HFFc6 (cell line): ENCODE measurements around the gene TSC22D2. TPM values are rescaled to one million over a fixed set of nuclear protein-coding genes. Genes with fewer than 3 reads are reported as not detected.

Experiments
- DNase-seq: peaks from one replicate; pipeline ENCODE4 v3.0.0-alpha.2; 2018
- H3K27ac Mint-ChIP-seq: 2 replicates; pipeline ENCODE4 v1.8.0; 2020; ENCODE audit warnings: mild to moderate bottlenecking, mixed read lengths
- H3K27me3 Mint-ChIP-seq: 2 replicates; pipeline ENCODE4 v1.8.0; 2021; ENCODE audit warnings: mild to moderate bottlenecking, moderate library complexity, mixed read lengths; ENCODE audit not compliant: insufficient read depth
- H3K36me3 Mint-ChIP-seq: 2 replicates; pipeline ENCODE4 v1.8.0; 2021; ENCODE audit warnings: low read depth, mixed read lengths
- H3K4me1 Mint-ChIP-seq: 2 replicates; pipeline ENCODE4 v1.8.0; 2020; ENCODE audit warnings: low read depth, mixed read lengths
- H3K4me3 Mint-ChIP-seq: 2 replicates; pipeline ENCODE4 v1.8.0; 2020; ENCODE audit warnings: mild to moderate bottlenecking, moderate library complexity, mixed read lengths
- H3K9me3 Mint-ChIP-seq: 2 replicates; pipeline ENCODE4 v1.8.0; 2020; ENCODE audit warnings: mild to moderate bottlenecking, mixed read lengths
- total RNA-seq, 6 experiments: library from RNA; stranded (reverse); fragmentation: NEBNext Ultra II Directional; extraction: Animal tissue kit (Norgen Biotek cat#: 25700); gene quantifications; 2 replicates in 1 of 6; 3 replicates in 5 of 6; pipeline ENCODE4 v1.2.3, GENCODE V29; 2021
- TF ChIP-seq, protein P1 (sequence below): fragments of 200-600 bp; sonication (generic); IDR thresholded peaks from 2 replicates; pipeline ENCODE4 v1.5.0; 2021; ENCODE audit warnings: antibody characterized with exemption, mild to moderate bottlenecking

TSC22D2 gene
- total RNA-seq, 6 experiments from 2014 or later = 56.8 to 81.2 (median 63.0) TPM

DNA sequence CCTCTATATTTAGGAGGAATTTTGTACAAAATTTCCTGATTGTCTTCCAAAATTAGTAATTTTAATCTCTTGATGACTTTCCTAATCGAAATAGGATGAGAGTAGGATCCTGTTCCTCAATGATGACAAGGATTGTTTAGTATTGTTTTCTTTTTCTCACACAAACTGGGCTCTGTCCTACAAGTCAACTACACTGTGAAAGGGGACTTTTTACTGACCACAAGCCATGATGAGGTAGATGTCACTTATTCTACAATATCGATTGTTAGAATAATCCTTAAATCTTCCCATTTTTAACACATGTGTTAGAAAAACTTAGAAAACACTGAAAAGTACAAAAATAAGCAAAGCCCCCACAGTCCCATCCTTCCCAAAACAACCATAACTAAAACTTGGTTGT, 35.8 kb upstream of the TSC22D2 start:
- H3K27ac Mint-ChIP-seq = peak overlapping the region; percentile 94
- no peaks in the 10 kb centered on the region for H3K9me3 Mint-ChIP-seq
- peaks cover 79% of the 10 kb centered on the region for H3K4me1 Mint-ChIP-seq
- TF ChIP-seq, protein P1, sequence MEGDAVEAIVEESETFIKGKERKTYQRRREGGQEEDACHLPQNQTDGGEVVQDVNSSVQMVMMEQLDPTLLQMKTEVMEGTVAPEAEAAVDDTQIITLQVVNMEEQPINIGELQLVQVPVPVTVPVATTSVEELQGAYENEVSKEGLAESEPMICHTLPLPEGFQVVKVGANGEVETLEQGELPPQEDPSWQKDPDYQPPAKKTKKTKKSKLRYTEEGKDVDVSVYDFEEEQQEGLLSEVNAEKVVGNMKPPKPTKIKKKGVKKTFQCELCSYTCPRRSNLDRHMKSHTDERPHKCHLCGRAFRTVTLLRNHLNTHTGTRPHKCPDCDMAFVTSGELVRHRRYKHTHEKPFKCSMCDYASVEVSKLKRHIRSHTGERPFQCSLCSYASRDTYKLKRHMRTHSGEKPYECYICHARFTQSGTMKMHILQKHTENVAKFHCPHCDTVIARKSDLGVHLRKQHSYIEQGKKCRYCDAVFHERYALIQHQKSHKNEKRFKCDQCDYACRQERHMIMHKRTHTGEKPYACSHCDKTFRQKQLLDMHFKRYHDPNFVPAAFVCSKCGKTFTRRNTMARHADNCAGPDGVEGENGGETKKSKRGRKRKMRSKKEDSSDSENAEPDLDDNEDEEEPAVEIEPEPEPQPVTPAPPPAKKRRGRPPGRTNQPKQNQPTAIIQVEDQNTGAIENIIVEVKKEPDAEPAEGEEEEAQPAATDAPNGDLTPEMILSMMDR = no peak
- no peaks in the 10 kb centered on the region for H3K27me3 Mint-ChIP-seq
- H3K36me3 Mint-ChIP-seq = peaks cover 8% of the 10 kb centered on the region
- peak overlapping the region; percentile 91 for H3K4me3 Mint-ChIP-seq
- no peak for DNase-seq

DNA sequence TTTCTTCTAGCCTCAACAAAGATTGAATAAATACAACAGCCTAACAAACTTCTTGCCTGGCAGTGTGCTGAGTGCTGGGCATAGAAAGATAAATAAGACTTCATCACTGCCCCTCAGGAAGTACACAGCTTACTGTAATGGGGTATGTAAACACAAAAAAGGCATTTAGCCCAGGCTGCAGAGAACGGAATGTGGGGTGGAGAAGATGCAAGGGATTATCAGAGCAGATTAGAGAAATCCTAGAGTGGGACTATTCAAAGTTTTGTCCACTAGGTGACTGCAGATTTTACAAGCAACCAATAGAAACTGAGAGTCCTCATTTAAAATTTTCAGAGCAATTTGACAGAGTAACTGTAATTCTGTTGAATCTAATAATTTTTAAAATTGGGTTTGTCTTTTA, 35.4 kb upstream of the TSC22D2 start:
- H3K36me3 Mint-ChIP-seq = peaks cover 8% of the 10 kb centered on the region
- peak; percentile 48 for DNase-seq
- TF ChIP-seq, protein P1 = peak; percentile 74
- no peaks in the 10 kb centered on the region for H3K27me3 Mint-ChIP-seq
- H3K27ac Mint-ChIP-seq = peak overlapping the region; percentile 94
- peaks cover 77% of the 10 kb centered on the region for H3K4me1 Mint-ChIP-seq
- peak overlapping the region; percentile 91 for H3K4me3 Mint-ChIP-seq
- H3K9me3 Mint-ChIP-seq = no peaks in the 10 kb centered on the region

DNA sequence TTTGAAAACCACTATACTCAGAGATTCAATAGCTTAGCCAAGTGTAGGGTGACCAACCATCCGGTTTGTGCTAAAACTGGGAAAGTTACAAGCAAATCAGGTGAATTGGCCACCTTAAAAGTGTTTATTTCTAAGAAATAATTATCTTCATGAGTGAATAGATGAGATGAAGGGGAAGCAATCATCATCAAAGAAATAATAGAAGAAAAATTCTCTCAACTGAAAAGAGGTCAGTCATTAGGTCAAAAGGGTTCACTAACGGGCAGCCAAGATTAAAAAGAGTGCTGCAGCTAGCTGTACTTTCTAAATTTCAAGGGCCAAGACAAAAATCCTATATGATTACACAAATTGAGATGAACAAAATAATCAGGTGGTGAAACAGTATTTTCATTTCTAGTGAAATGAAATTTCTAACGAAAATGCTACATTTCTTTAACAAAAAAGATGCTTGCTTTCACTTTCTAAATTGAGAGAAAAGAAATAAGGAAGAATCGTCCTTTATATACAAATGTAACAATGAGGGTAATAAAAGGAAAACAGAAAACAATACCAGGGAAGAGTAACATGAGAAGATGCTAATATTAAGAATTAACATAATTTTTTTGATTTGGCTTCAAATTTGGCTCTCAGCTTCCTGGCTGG, 34.7 kb upstream of the TSC22D2 start:
- peak overlapping the region; percentile 61 for H3K4me3 Mint-ChIP-seq
- no peak for DNase-seq
- peaks cover 14% of the 10 kb centered on the region for H3K36me3 Mint-ChIP-seq
- no peaks in the 10 kb centered on the region for H3K9me3 Mint-ChIP-seq
- H3K4me1 Mint-ChIP-seq = peaks cover 82% of the 10 kb centered on the region
- TF ChIP-seq, protein P1 = no peak
- H3K27ac Mint-ChIP-seq = peak overlapping the region; percentile 37; the same call in 1 of the 2 replicates
- H3K27me3 Mint-ChIP-seq = no peaks in the 10 kb centered on the region

DNA sequence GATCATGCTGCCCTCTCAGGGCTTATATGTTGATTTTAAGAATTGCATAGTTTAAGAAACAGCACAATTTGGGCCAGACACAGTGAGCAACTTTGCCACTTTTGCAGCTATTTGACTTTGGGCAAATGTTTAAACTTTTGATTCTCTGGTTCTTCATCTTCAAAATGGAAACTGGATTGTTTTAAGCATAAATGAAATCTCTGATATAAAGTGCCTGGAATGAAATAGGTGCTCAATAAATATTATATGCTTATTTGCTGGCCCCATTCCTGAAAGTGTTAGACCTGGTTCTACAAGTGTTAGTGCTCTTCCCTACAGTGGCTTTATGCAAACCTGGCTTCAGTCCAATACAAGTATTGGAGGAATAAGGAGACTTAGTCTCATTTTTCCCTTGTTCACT, 33.1 kb upstream of the TSC22D2 start:
- Mint-ChIP-seq H3K27me3 (no peaks in the 10 kb centered on the region), H3K4me1 (peaks cover 66% of the 10 kb centered on the region), H3K27ac (no peak overlapping the region)

DNA sequence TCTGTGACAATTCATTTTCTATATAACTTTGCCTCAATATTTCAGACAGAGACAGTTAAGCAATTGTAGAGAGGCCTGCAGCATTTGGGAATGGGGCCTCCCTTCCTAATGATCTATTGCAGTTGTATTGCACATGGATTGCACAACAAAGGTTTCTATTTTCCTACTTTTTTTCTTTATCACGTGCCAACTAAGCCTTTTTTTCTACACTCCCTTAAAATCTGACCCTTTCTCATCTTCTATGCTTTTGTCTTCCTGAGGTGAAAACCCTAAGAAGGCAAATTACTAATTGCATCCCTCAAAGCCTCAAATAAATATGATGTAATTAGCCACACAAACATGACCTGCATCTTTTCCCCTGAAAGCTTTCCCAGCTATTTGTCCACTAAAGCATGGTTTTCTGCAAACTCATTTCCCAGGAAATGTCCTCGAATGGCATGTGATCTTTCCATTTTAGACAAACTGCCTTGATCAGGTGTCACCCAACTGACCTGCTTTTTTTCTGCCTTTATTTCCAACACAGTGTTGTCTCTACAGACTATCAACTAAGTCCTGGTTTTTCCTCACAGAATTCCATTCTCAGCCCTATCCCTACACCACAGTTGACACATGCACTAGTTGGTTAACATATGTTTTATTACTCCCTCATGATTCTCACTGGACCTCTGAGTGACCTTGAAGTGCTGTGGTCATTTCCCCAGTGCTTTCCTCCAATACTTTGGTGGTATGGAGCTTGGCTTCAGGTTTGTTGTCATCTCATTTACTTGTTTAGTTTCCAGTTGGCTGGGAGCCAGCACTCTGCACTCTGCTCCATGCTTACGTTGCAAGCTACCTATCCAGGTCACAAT, 31.9 kb upstream of the TSC22D2 start:
- H3K9me3 Mint-ChIP-seq = no peaks in the 10 kb centered on the region
- no peak for DNase-seq
- H3K36me3 Mint-ChIP-seq = peaks cover 23% of the 10 kb centered on the region
- H3K27ac Mint-ChIP-seq = no peak overlapping the region
- H3K27me3 Mint-ChIP-seq = no peaks in the 10 kb centered on the region
- H3K4me3 Mint-ChIP-seq = no peak overlapping the region
- H3K4me1 Mint-ChIP-seq = peaks cover 55% of the 10 kb centered on the region
- TF ChIP-seq, protein P1 = no peak

More for the DNA sequence above, 33.1 kb upstream of the TSC22D2 start:
- no peak for DNase-seq
- Mint-ChIP-seq H3K9me3 (no peaks in the 10 kb centered on the region), H3K4me3 (no peak overlapping the region), H3K36me3 (peaks cover 23% of the 10 kb centered on the region)
- TF ChIP-seq, protein P1 = no peak
